Activated CD4-positive, alpha-beta memory T cell treated with anti-CD3 and anti-CD28 coated beads, Interleukin-2, amount 10 ng/mL, durations not matched to agents 7 days and 5 days (primary cell): ENCODE data around the gene ZACN. TPM values are rescaled to one million over a fixed set of nuclear protein-coding genes. Genes with fewer than 3 reads are reported as not detected.

Experiments
- CTCF ChIA-PET: fragments of 350-600 bp; sonication (Branson Sonifier 250); formaldehyde crosslinking; loops from one replicate; lab custom pipeline; 2021; ENCODE audit warnings: antibody characterized with exemption, inconsistent platforms; lab: Charles Lee
- POLR2A ChIA-PET: fragments of 350-600 bp; sonication (Branson Sonifier 250); formaldehyde crosslinking; loops from one replicate; lab custom pipeline; 2021; ENCODE audit warnings: antibody characterized with exemption; lab: Charles Lee
- DNase-seq: peaks from one replicate; pipeline ENCODE4 v3.0.0-alpha.2; 2020
- H3K27ac Mint-ChIP-seq: one replicate; pipeline ENCODE4 v1.8.0; 2021; ENCODE audit warnings: mild to moderate bottlenecking, mixed read lengths
- H3K27me3 Mint-ChIP-seq: one replicate; pipeline ENCODE4 v1.8.0; 2021; ENCODE audit warnings: mixed read lengths
- H3K36me3 Mint-ChIP-seq: one replicate; pipeline ENCODE4 v1.8.0; 2021; ENCODE audit warnings: low read depth, mixed read lengths
- H3K4me1 Mint-ChIP-seq: one replicate; pipeline ENCODE4 v1.8.0; 2021; ENCODE audit warnings: mixed read lengths
- H3K4me3 Mint-ChIP-seq: one replicate; pipeline ENCODE4 v1.8.0; 2021; ENCODE audit warnings: mild to moderate bottlenecking, mixed read lengths
- H3K9me3 Mint-ChIP-seq: one replicate; pipeline ENCODE4 v1.8.0; 2021; ENCODE audit warnings: mixed read lengths
- total RNA-seq, 2 experiments: library from RNA; stranded (reverse); gene quantifications; one replicate each; pipeline ENCODE4 v1.2.3, GENCODE V29; 2021

The ZACN gene
- total RNA-seq, 2 experiments from 2014 or later = 0.48 TPM

DNA sequence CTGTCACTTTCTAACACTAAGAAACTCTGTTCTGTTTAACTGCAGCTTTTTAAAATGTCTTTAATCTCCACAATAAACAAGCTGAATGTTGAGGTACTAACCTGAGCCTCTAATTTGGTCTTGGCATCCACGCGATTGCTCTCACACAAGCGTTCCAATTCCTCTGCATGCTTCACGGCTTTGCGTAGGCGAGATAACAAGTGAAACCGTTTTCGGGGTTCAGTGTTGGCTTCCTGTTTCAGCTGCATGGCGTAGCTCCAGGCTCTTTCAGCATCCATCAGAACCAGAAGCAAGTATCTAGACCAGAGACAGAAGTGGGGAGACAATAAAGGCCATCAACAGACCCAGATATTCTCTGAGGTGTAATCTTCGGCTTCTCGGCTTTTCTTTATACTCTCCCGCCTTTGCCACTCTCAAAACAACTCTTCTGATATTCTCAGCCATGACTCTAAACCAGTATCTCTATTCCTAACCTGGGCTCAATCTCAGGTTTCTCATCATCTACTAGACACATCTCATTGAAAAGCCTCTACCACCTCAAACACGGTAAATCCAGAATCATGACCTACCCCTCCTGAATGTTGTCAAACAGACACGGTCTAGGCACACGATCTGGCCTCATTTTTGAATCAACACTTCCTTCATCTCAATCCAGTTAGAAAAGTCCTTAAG lies 15.0 kb upstream of the ZACN start:
- H3K27me3 Mint-ChIP-seq = no peaks in the 10 kb centered on the region
- H3K4me3 Mint-ChIP-seq = peak overlapping the region; percentile 60
- H3K4me1 Mint-ChIP-seq = peaks cover 29% of the 10 kb centered on the region
- ChIA-PET POLR2A (interaction anchor here (0.9 to 2.4 kb wide), 12 partner anchors 8 to 388 kb away, joined by 3 to 19 read pairs (median 4); partner anchors contain the start of genes EXOC7, PRPSAP1, SRP68 and UBALD2), CTCF (interaction anchor here (0.6 to 3.9 kb wide), 27 partner anchors 8 to 559 kb away, joined by 3 to 22 read pairs (median 4); partner anchors contain the start of gene SRP68)
- peak overlapping the region; percentile 88 for H3K27ac Mint-ChIP-seq
- H3K36me3 Mint-ChIP-seq = peaks cover 74% of the 10 kb centered on the region
- no peaks in the 10 kb centered on the region for H3K9me3 Mint-ChIP-seq
- DNase-seq = peak; percentile 64

GRCh38 chr17:76065775-76066174 lies 13.2 kb upstream of the ZACN start:
- H3K27ac Mint-ChIP-seq = peak overlapping the region; percentile 55
- peaks cover 39% of the 10 kb centered on the region for H3K4me1 Mint-ChIP-seq
- DNase-seq = no peak
- no peaks in the 10 kb centered on the region for H3K9me3 Mint-ChIP-seq
- H3K27me3 Mint-ChIP-seq = no peaks in the 10 kb centered on the region
- H3K36me3 Mint-ChIP-seq = peaks cover 66% of the 10 kb centered on the region
- no peak overlapping the region for H3K4me3 Mint-ChIP-seq
- ChIA-PET POLR2A (interaction anchor here (1.0 kb wide), 2 partner anchors 37 to 170 kb away, joined by 3 to 4 read pairs; partner anchors contain the start of gene EXOC7), CTCF (interaction anchor here (1.1 to 3.9 kb wide), 4 partner anchors 52 to 332 kb away, joined by 3 to 22 read pairs (median 4); no protein-coding TSS in a partner anchor)

- no peak for DNase-seq
- Mint-ChIP-seq H3K9me3 (no peaks in the 10 kb centered on the region), H3K36me3 (peaks cover 33% of the 10 kb centered on the region), H3K27ac (peak overlapping the region; percentile 89), H3K4me3 (peak overlapping the region; percentile 96), H3K4me1 (peaks cover 46% of the 10 kb centered on the region), H3K27me3 (peaks cover 25% of the 10 kb centered on the region)
- POLR2A ChIA-PET = interaction anchor here (0.7 to 1.8 kb wide), 10 partner anchors 8 to 313 kb away, joined by 3 to 19 read pairs (median 4); partner anchors contain the start of genes EXOC7, SPHK1 and TRIM65
- CTCF ChIA-PET = interaction anchor here (0.9 to 1.7 kb wide), 7 partner anchors 8 to 216 kb away, joined by 3 to 7 read pairs (median 3); partner anchors contain the start of gene WBP2
These were observed 7.3 kb upstream of the ZACN start for GRCh38 chr17:76071531-76072147.

DNA sequence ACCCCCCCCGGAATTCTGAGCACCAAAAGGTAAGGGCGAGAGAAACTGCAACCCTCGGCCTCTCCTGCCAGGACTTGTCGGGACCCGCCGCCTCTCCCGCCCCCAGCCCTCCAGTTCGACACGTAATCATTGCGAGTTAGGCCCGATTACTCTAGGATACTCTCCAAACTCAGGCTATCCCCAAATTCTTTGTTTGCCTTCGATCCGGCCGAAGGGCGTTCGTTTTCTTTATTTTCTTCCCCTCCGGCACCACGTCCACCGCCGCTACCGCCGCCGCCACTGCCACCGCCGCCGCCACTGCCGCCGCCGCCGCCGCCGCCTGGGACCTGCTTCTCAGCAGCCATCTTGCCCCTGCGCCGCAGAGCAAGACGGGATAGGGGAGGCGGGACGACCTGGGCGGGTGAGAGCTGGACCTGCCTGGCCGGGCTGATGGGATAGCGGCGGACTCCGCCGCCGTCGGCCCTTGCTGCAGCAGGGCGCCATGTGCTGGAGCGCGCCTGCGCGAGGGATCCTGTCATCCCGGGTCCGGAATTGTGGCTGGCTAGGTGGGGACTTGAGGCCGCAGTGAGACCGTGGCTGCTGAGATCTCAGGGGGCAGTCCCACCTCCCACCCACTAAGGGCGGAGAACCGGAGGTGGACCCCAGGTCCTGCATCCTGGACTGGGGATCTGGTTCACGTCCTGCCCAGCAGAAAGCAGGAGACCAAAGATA lies 6.7 kb upstream of the ZACN start, which contains the start of gene SRP68:
SRP68 (minus strand) TSS at position 370 of the 711 bp plus-strand sequence; CDS start at position 344, 26 bp downstream.
- DNase-seq = peak; percentile 89
- POLR2A ChIA-PET = interaction anchor here (1.0 to 1.8 kb wide), 8 partner anchors 9 to 313 kb away, joined by 3 to 19 read pairs (median 4); partner anchors contain the start of genes EXOC7, SPHK1 and TRIM65
- H3K4me3 Mint-ChIP-seq = peak within 1 kb of the TSS; percentile 96
- CTCF ChIA-PET = interaction anchor here (0.9 to 1.7 kb wide), 6 partner anchors 9 to 217 kb away, joined by 3 to 7 read pairs (median 3); partner anchors contain the start of gene WBP2
- H3K27ac Mint-ChIP-seq = peak within 1 kb of the TSS; percentile 89
- H3K36me3 Mint-ChIP-seq = peaks cover 27% of the 10 kb centered on the region
- H3K4me1 Mint-ChIP-seq = peaks cover 51% of the 10 kb centered on the region
- H3K9me3 Mint-ChIP-seq = no peaks in the 10 kb centered on the region
- peaks cover 32% of the 10 kb centered on the region for H3K27me3 Mint-ChIP-seq

- peak within 1 kb of the TSS; percentile 49 for H3K4me3 Mint-ChIP-seq
- H3K27me3 Mint-ChIP-seq = peaks cover 52% of the 10 kb centered on the region
- DNase-seq = no peak
- no peak within 1 kb of the TSS for H3K27ac Mint-ChIP-seq
- peaks cover 13% of the 10 kb centered on the region for H3K36me3 Mint-ChIP-seq
- CTCF ChIA-PET = interaction anchor here (0.7 kb wide), 1 partner anchor 11 kb away, joined by 3 read pairs; no protein-coding TSS in a partner anchor
- POLR2A ChIA-PET = no interaction called here
- H3K4me1 Mint-ChIP-seq = peaks cover 48% of the 10 kb centered on the region
- H3K9me3 Mint-ChIP-seq = no peaks in the 10 kb centered on the region
These were observed 4.3 kb upstream of the ZACN start, which contains the start of gene GALR2 for GRCh38 chr17:76074390-76075363. Gene GALR2, plus strand, starts transcription at chr17:76074781. Its CDS starts 103 bp downstream, at chr17:76074884.

- Mint-ChIP-seq H3K9me3 (no peaks in the 10 kb centered on the region), H3K27me3 (peaks cover 53% of the 10 kb centered on the region), H3K4me3 (peak overlapping the region; percentile 21), H3K4me1 (peaks cover 40% of the 10 kb centered on the region), H3K27ac (no peak overlapping the region), H3K36me3 (peaks cover 9% of the 10 kb centered on the region)
- no peak for DNase-seq
- ChIA-PET CTCF (interaction anchor here (0.9 kb wide), 1 partner anchor 61 kb away, joined by 4 read pairs; no protein-coding TSS in a partner anchor), POLR2A (no interaction called here)
These were observed 3.4 kb upstream of the ZACN start for GRCh38 chr17:76075364-76076145.

- POLR2A ChIA-PET = no interaction called here
- CTCF ChIA-PET = interaction anchor here (0.9 kb wide), 1 partner anchor 62 kb away, joined by 4 read pairs; no protein-coding TSS in a partner anchor
These were observed 2.7 kb upstream of the ZACN start for GRCh38 chr17:76076146-76076764.

GRCh38 chr17:76076765-76077583 lies 2.0 kb upstream of the ZACN start:
- ChIA-PET CTCF (interaction anchor here (1.7 kb wide), 1 partner anchor 203 kb away, joined by 6 read pairs; no protein-coding TSS in a partner anchor), POLR2A (interaction anchor here (0.9 to 1.4 kb wide), 3 partner anchors 14 to 203 kb away, joined by 3 to 4 read pairs (median 4); no protein-coding TSS in a partner anchor)
- Mint-ChIP-seq H3K27me3 (peaks cover 53% of the 10 kb centered on the region), H3K9me3 (no peaks in the 10 kb centered on the region), H3K36me3 (peaks cover 7% of the 10 kb centered on the region), H3K4me1 (peaks cover 30% of the 10 kb centered on the region), H3K27ac (no peak overlapping the region), H3K4me3 (peak overlapping the region; percentile 60)
- DNase-seq = peak; percentile 52

More at GRCh38 chr17:76076146-76076764, 2.7 kb upstream of the ZACN start:
- Mint-ChIP-seq H3K27me3 (peaks cover 53% of the 10 kb centered on the region), H3K4me1 (peaks cover 34% of the 10 kb centered on the region), H3K4me3 (peak overlapping the region; percentile 60), H3K27ac (no peak overlapping the region), H3K9me3 (no peaks in the 10 kb centered on the region), H3K36me3 (peaks cover 9% of the 10 kb centered on the region)
- DNase-seq = no peak

GRCh38 chr17:76077584-76078110 lies 1.3 kb upstream of the ZACN start:
- no peak overlapping the region for H3K4me3 Mint-ChIP-seq
- no peaks in the 10 kb centered on the region for H3K9me3 Mint-ChIP-seq
- ChIA-PET CTCF (interaction anchor here (1.7 kb wide), 1 partner anchor 202 kb away, joined by 6 read pairs; no protein-coding TSS in a partner anchor), POLR2A (interaction anchor here (0.9 to 1.4 kb wide), 3 partner anchors 14 to 202 kb away, joined by 3 to 4 read pairs (median 4); no protein-coding TSS in a partner anchor)
- no peak for DNase-seq
- peaks cover 28% of the 10 kb centered on the region for H3K4me1 Mint-ChIP-seq
- H3K27ac Mint-ChIP-seq = no peak overlapping the region
- H3K27me3 Mint-ChIP-seq = peaks cover 53% of the 10 kb centered on the region
- peaks cover 4% of the 10 kb centered on the region for H3K36me3 Mint-ChIP-seq
